NCI-H82 (cell line): Measurements from ENCODE around the gene MRPL1.
A peak's percentile ranks its signal among the peaks of the same experiment; 100 is the strongest.

Experiments used
- DNase-seq: peaks from one replicate; lab custom pipeline; 2025; lab: John Stamatoyannopoulos, UW

Gene MRPL1

DNA sequence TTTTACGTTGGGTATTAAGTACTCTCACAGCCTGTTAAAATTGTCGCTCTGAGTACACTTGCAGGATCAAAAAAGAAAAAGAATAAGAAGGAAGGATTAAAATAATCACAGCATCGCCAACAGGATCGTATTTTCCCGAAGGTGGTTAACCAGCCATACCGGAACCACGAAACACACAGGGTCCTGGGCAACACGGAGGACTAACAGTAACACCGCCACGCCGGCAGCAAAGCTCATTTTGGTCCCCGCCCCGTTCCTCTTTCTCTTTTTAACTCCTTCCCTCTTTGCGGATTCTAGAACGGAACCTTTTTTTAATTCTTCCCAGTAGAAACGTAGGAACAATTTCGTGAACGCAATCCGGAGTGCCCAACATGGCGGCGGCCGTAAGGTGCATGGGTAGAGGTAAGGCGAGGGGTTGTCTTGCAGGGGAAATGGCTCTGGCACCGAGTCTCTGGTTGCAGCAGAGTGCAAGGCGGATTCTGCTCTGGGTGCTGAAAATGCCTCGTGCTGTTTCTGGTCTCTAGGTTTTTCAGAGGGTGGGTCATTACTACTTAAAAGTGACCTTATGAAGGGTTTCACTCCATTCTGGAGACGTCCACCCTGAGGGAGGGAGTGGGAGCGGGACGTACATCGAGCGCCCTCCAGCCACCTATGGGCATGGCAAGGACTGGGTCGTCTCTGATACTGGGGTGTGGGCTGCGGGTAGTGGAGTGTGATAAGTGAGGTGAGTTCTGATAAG lies at the start of gene MRPL1:
Gene MRPL1 (plus strand): TSS at position 353 of the 739 bp plus-strand sequence. CDS start 19 bp downstream, at position 372.
- DNase-seq, result peak; percentile 97

- DNase-seq, result no peak
These were observed 47.0 kb upstream of the MRPL1 start for GRCh38 chr4:77815636-77816035.

DNA sequence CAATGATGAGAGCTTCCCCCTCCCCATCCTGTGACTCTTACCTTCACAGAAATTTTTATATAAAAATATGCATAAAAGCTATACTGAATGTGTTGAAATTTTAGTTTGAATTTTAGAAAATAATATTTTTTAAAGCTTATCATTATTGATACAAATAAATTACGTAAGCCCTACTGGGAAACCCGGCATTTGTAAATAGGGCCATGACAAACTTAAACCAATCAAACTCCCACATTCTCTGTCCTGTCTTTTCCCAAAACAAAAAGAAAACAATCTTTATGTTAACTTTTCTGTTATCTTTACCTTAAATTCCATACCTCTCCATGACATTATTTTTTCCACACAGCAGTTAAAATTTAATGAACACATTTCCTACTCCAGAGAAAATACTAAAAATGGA lies 46.1 kb upstream of the MRPL1 start:
- DNase-seq, result no peak

DNA sequence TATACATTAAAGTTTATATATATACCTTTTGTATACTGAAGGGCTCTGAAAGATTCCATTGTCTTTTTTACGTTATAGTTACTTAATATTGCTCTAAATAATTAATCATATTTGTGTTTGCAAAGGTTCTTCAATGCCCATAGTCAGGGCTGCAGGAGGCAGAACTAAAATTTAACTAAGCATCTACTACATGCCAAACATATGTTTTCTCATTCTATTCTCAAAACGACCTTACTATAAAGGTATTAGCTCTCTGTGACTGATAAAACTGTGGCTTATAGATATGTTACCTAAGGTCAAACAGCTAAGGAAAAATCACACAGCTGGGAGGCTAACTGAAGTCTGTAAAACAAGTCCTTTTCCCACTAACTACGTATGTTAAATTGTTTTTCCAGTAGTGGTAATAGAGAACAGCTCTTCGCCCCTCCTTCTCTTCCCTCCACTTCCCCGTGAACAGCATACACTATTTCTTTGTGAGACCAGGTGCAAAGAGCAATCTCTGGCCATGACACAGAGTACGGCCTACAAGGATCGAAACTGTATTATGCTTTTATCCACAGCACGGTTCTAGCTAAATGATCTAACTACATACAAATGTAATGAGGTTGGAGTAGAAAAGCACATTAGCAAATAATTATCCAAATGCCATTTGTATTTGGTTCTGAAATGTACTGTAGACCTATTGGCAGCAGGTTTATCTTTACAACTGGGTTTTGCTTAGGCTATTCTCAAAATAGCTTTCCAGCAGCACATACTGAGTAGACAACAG lies 45.1 kb upstream of the MRPL1 start:
- no peak for DNase-seq

GRCh38 chr4:77818073-77818601 lies 44.5 kb upstream of the MRPL1 start:
- DNase-seq, result peak; percentile 86

GRCh38 chr4:77818602-77819403 lies 43.8 kb upstream of the MRPL1 start, which contains the start of gene CNOT6L:
Gene CNOT6L (minus strand): TSS chr4:77819368. CDS start chr4:77819308, 60 bp downstream.
- DNase-seq, result peak; percentile 67

DNA sequence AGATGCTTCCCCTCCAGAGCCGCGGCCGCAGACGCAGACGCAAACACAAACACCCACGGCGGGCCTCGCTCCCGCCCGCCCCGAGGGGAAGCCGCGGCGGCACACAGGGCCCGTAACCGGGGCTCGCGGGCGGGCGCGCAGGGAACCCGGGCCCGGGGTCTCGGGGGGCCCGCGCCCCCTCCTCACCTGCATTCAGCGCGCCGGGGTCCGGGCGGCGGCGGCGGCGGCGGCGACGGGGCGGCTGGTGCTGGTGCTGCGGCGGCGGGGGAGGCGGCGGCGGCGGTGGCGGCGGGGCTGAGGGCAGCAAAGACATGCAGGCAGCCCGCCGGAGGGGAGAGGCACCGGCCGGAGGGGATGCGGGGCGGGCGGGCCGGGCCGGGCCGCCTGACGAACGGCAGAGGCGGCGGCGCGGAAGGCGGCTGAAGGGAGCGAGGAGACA lies 43.2 kb upstream of the MRPL1 start:
- DNase-seq, result no peak

DNA sequence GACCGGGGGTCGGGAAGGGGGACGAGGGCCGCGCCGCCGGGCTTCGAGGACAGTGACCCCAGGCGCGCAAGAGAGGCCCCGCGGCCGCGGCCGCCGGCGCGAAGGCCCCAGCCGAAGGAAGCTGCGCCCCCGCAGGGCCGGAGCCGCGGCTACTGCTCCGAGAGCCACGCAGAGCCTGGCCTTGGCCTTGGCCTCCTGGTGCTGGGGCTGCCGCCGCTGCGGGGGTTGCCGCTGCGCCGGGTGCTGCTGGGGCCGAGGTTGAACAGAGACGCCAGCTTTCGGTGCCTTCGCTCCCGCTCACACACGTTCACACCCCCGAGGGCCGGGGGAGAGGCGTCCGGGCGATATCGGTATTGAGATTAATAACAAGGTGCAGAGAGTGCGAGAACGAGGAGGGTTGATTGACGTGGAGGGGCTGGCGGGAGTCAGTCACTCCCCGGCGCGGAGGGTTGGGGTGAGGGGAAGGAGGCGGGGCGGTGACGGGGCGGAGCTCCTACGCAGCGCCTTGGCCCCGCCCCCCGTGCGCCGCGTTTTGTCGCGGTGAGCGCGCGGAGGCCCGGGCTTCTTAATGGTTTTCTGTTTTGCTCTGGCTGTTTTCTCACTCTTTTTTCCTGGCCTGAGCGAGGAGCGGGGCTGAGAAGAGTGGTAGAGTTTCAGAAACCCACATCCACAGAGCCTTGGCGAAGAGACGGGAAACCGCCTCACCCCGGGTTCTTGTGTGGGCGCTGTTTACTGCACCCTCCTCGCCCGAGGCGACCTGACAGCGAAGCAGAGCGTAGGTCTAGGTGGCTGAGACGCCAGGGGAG lies 42.6 kb upstream of the MRPL1 start:
- peak; percentile 94 for DNase-seq

DNA sequence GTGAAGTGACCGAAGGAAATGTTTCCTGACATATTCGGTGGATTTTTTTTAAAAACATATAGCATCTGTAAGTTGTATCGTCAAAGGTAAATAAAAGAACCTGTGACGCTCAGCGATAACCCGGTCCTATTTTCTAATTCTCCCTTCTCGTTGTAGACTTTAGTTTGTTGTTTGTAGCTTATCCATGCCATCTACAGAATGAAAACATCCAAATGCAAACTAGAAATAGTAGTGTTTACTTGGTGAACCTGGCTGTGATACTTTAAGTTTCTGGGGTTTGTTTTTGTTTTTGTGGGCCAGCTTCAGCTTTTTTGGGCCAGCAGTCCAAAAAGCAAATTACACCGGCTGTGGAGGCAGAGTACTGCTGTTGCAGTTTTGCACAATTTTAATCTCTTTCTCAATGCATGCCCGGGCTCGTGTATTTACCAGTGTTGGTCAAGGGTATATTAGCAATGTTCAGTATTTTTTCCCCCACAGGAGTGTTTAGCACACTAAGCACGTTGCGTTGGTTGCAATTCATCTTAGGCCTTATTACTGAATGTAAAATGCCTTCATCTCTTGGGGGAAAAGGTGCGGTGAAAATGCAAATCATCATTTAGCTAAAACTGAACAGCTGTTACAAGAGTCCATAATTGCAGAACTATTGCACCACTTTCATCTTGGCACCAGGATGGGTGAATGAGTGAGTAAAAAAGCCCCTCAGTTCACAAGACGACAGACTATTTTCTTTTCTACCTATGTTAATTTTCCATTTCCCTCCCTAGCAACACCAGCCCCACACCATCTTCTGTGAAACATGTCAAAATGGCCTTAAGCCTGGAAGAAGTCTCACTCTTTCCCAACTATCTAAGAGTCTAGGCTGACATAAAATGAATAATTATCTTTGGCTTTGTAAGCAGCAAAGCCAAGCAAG lies 41.7 kb upstream of the MRPL1 start:
- peak; percentile 27 for DNase-seq

- no peak for DNase-seq
These were observed 40.9 kb upstream of the MRPL1 start for GRCh38 chr4:77821775-77822174.

- no peak for DNase-seq
These were observed 36.4 kb upstream of the MRPL1 start for GRCh38 chr4:77826275-77826674.

- no peak for DNase-seq
These were observed 35.3 kb upstream of the MRPL1 start for GRCh38 chr4:77827343-77827742.

DNA sequence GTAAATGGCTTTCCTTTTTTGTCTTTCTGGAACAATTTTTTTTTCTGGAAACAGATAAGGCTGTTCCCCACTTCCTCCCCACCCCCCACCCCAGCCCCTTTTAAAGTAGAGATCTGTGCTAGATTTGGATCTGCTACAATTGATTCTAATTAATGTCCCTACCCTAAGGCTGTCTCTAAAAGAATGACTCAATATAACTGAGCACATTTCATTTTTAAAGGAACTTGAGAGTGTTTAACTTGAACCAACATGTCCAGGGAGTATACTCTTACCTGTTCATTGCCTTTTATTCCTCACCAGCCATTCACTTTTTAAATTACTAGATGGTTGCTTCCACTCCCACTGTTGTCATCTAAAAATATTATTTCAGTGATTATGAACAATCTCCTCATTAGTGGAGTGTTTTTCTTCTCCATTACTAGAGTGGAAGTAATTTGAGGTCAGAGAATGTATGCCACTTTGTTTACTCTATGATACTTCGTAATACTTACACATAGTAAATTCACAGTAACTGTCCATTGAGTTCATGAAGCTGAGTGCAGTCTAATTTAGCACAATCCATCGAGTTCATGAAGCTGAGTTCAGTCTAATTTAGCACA lies 29.4 kb upstream of the MRPL1 start:
- no peak for DNase-seq

DNA sequence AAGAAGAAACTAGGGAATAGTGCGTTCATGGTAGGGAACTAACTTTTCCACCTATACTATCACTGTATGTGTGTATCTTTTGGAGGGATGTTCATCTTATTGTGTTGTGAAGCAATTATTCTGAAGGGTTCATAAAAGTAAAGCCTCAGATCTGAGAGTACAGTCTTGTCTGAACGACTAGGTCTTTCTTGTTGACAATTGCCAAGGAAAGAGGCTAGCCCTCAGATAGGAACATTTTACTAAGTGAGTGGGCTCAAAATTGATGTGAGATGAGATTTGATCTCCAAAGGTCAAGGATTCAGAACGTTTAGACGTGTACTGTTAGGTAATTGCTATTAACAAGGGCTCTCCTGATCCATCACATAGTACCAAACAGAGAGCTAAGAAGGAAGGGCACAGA lies 28.2 kb upstream of the MRPL1 start:
- no peak for DNase-seq

GRCh38 chr4:77843628-77844027 lies 19.0 kb upstream of the MRPL1 start:
- no peak for DNase-seq

DNA sequence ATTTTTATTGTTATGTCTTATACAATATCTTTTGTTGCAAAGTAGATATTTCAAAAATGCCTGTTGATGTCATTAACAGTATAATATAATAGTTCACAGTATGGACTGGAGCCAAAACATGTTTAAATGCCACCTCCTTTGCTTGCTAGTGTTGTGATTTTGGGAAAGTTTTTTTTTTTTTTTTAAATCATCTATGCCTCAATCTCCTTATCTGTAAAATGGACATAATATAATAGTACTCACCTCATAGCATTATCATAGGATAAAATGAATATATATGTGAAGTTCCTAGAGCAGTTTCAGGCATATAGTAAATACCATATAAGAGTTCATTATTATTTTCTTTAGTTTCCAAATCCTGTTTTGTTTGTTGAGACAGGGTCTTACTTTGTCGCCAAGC lies 18.3 kb upstream of the MRPL1 start:
- DNase-seq, result no peak

GRCh38 chr4:77845400-77845799 lies 17.2 kb upstream of the MRPL1 start:
- no peak for DNase-seq

DNA sequence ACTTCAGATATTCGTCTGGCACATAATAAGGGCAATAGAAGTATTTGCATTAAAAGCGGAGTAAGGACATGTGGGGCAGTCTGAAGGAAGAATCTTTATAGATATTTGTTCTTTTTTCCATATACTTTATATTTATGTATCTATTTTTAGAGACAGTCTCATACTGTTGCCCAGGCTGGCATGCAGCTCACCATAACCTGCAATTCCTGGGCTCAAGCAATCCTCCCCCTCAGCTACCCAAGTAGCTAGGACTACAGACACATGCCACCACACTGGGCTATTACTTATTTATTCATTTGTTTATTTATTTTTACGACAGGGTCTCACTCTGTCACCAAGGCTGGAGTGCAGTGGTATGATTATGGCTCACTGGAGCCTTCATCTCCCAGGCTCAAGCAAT lies 16.7 kb upstream of the MRPL1 start:
- DNase-seq, result no peak

GRCh38 chr4:77848508-77848907 lies 14.1 kb upstream of the MRPL1 start:
- DNase-seq, result no peak
